GM23248 (cell line): Measurements from ENCODE around the gene C1QTNF6. TPM values are rescaled to one million over a fixed set of nuclear protein-coding genes. Genes with fewer than 3 reads are reported as not detected.

Experiments
- DNase-seq: peaks from one replicate; pipeline ENCODE4 v3.0.0-alpha.2; 2015
- H2AFZ ChIP-seq: fragments of 200-600 bp; sonication (generic); 2 replicates; pipeline ENCODE4 v1.6.1; 2016; ENCODE audit warnings: antibody characterized with exemption
- H3F3A ChIP-seq: fragments of 200-600 bp; sonication (generic); 2 replicates; pipeline ENCODE4 v1.6.1; 2016; ENCODE audit warnings: mild to moderate bottlenecking, antibody characterized with exemption, mixed run types; ENCODE audit not compliant: insufficient read depth
- H3K27ac ChIP-seq: fragments of 200-600 bp; sonication (generic); 2 replicates; pipeline ENCODE4 v1.5.1; 2016; ENCODE audit warnings: mild to moderate bottlenecking
- H3K27me3 ChIP-seq: fragments of 200-600 bp; sonication (generic); replicated peaks from 2 replicates; pipeline ENCODE4 v1.6.1; 2016; ENCODE audit warnings: mild to moderate bottlenecking; ENCODE audit not compliant: insufficient read depth
- H3K36me3 ChIP-seq: fragments of 200-600 bp; sonication (generic); 2 replicates; pipeline ENCODE4 v1.6.1; 2016; ENCODE audit warnings: low read depth, mild to moderate bottlenecking
- H3K4me1 ChIP-seq: fragments of 200-600 bp; sonication (generic); 2 replicates; pipeline ENCODE4 v1.6.1; 2016; ENCODE audit warnings: mild to moderate bottlenecking; ENCODE audit not compliant: insufficient read depth
- H3K4me2 ChIP-seq: fragments of 200-600 bp; sonication (generic); one replicate; pipeline ENCODE4 v1.6.1; 2016; ENCODE audit warnings: mild to moderate bottlenecking; ENCODE audit not compliant: unreplicated experiment
- H3K4me3 ChIP-seq: fragments of 200-600 bp; sonication (generic); 2 replicates; pipeline ENCODE4 v1.5.1; 2016; ENCODE audit warnings: mild to moderate bottlenecking
- H3K79me2 ChIP-seq: fragments of 200-600 bp; sonication (generic); 2 replicates; pipeline ENCODE4 v1.6.1; 2016; ENCODE audit warnings: mild to moderate bottlenecking; ENCODE audit not compliant: insufficient read depth
- H3K9ac ChIP-seq: fragments of 200-600 bp; sonication (generic); 2 replicates; pipeline ENCODE4 v1.6.1; 2016; ENCODE audit warnings: mild to moderate bottlenecking
- H3K9me2 ChIP-seq: fragments of 200-600 bp; sonication (generic); 2 replicates; pipeline ENCODE4 v1.6.1; 2016; ENCODE audit warnings: mixed run types, mild to moderate bottlenecking, moderate library complexity; ENCODE audit not compliant: insufficient read depth
- H3K9me3 ChIP-seq: fragments of 200-600 bp; sonication (generic); one replicate; pipeline ENCODE4 v1.6.1; 2017; ENCODE audit warnings: low read depth
- H4K20me1 ChIP-seq: fragments of 200-600 bp; sonication (generic); 2 replicates; pipeline ENCODE4 v1.6.0; 2016; ENCODE audit not compliant: insufficient read depth
- EZH2 ChIP-seq: fragments of 200-600 bp; sonication (generic); IDR thresholded peaks from 2 replicates; pipeline ENCODE4 v1.6.1; 2018; ENCODE audit warnings: antibody characterized with exemption, mild to moderate bottlenecking; ENCODE audit not compliant: insufficient read depth, poor library complexity, severe bottlenecking
- EZH2phosphoT487 ChIP-seq: fragments of 200-600 bp; sonication (generic); IDR thresholded peaks from 2 replicates; pipeline ENCODE4 v1.6.1; 2018; ENCODE audit warnings: antibody characterized with exemption, moderate library complexity, mild to moderate bottlenecking, low read depth; ENCODE audit not compliant: insufficient read depth
- WGBS, 2 experiments: methylation state at CpG; one replicate each; pipeline ENCODE4 v1.1.6; 2015 to 2017; ENCODE audit warnings: low lambda C conversion rate in 2 of 2, low coverage in 1 of 2; ENCODE audit errors: missing lambda C conversion rate in 2 of 2; 5-methylcytosine and 5-hydroxymethylcytosine counted together
- in situ Hi-C: fragments of 300-500 bp; cut with MboI; formaldehyde crosslinking; loops from 2 replicates; pipeline ENCODE4 v1.15.0; 2020
- polyA plus RNA-seq: library from polyadenylated mRNA; unstranded; fragments of >200 nt; fragmentation: Nextera tagmentation; extraction: Ambion mirVana; gene quantifications from 2 replicates; pipeline ENCODE4 v1.2.1, GENCODE V29; 2016
- total RNA-seq: library from RNA; depleted of rRNA; stranded (reverse); fragments of >200 nt; shearing (Covaris generic); gene quantifications from 2 replicates; pipeline ENCODE4 v1.2.3, GENCODE V29; 2014

C1QTNF6 gene
- total and polyA plus RNA-seq, 2 experiments from 2014 or later = 4.0 to 8.9 TPM

- Histone ChIP-seq H3K9me2 (no peaks in the 10 kb centered on the region), H3F3A (peaks cover 5% of the 10 kb centered on the region; the same call in 1 of the 2 replicates), H3K27me3 (no peaks in the 10 kb centered on the region), H3K4me3 (no peak overlapping the region), H3K4me2 (no peak overlapping the region), H3K9ac (no peak overlapping the region), H4K20me1 (no peaks in the 10 kb centered on the region), H3K79me2 (no peaks in the 10 kb centered on the region), H2AFZ (no peak overlapping the region), H3K4me1 (peaks cover 16% of the 10 kb centered on the region), H3K9me3 (no peaks in the 10 kb centered on the region), H3K36me3 (no peaks in the 10 kb centered on the region), H3K27ac (no peak overlapping the region)
- DNase-seq = no peak
- WGBS, 2 experiments = 89% methylated on average over 10 of the region's 10 CpGs
- TF ChIP-seq EZH2 = no peak
- no peak for TF ChIP-seq EZH2phosphoT487
- in situ Hi-C loops = no loop called here
Observed at GRCh38 chr22:37179126-37179470, 8.9 kb downstream of the C1QTNF6 start.

- WGBS, 2 experiments = 53 to 59% methylated on average over 17 of the region's 17 CpGs
- H3K9me3 ChIP-seq = no peaks in the 10 kb centered on the region
- H3K79me2 ChIP-seq = no peaks in the 10 kb centered on the region
- no peak overlapping the region for H3K4me3 ChIP-seq
- no peak overlapping the region for H3K27ac ChIP-seq
- H3F3A ChIP-seq = peaks cover 7% of the 10 kb centered on the region; the same call in 1 of the 2 replicates
- H3K27me3 ChIP-seq = no peaks in the 10 kb centered on the region
- TF ChIP-seq EZH2phosphoT487 (no peak), EZH2 (no peak)
- peak; percentile 11 for DNase-seq
- no peaks in the 10 kb centered on the region for H3K9me2 ChIP-seq
- no peaks in the 10 kb centered on the region for H4K20me1 ChIP-seq
- H3K4me2 ChIP-seq = no peak overlapping the region
- H2AFZ ChIP-seq = no peak overlapping the region
- H3K36me3 ChIP-seq = no peaks in the 10 kb centered on the region
- no peak overlapping the region for H3K9ac ChIP-seq
- peaks cover 16% of the 10 kb centered on the region for H3K4me1 ChIP-seq
- in situ Hi-C loops = no loop called here
Observed at GRCh38 chr22:37178350-37179125, 9.5 kb downstream of the C1QTNF6 start.

- no peaks in the 10 kb centered on the region for H3K36me3 ChIP-seq
- no peak overlapping the region for H3K4me3 ChIP-seq
- in situ Hi-C loops = no loop called here
- H3K9me3 ChIP-seq = no peaks in the 10 kb centered on the region
- no peak for TF ChIP-seq EZH2phosphoT487
- no peak for TF ChIP-seq EZH2
- H3K79me2 ChIP-seq = no peaks in the 10 kb centered on the region
- no peaks in the 10 kb centered on the region for H4K20me1 ChIP-seq
- H3K27me3 ChIP-seq = no peaks in the 10 kb centered on the region
- H3K4me2 ChIP-seq = no peak overlapping the region
- DNase-seq = no peak
- H3K9me2 ChIP-seq = no peaks in the 10 kb centered on the region
- H3F3A ChIP-seq = peaks cover 7% of the 10 kb centered on the region; the same call in 1 of the 2 replicates
- H3K27ac ChIP-seq = no peak overlapping the region
- H3K9ac ChIP-seq = no peak overlapping the region
- no peak overlapping the region for H2AFZ ChIP-seq
- peaks cover 16% of the 10 kb centered on the region for H3K4me1 ChIP-seq
- 97 to 99% methylated on average over 3 of the region's 3 CpGs for whole genome bisulfite sequencing, 2 experiments
Observed at GRCh38 chr22:37177755-37178154, 10.3 kb downstream of the C1QTNF6 start.

- Histone ChIP-seq H3K4me1 (peaks cover 16% of the 10 kb centered on the region), H3K27me3 (no peaks in the 10 kb centered on the region), H3K4me2 (peak overlapping the region; percentile 71), H3F3A (peaks cover 7% of the 10 kb centered on the region; the same call in 1 of the 2 replicates), H3K9me2 (no peaks in the 10 kb centered on the region), H3K36me3 (no peaks in the 10 kb centered on the region), H3K4me3 (no peak overlapping the region), H3K27ac (peak overlapping the region; percentile 61), H3K9ac (peak overlapping the region; percentile 72), H3K9me3 (no peaks in the 10 kb centered on the region), H3K79me2 (no peaks in the 10 kb centered on the region), H2AFZ (peak overlapping the region; percentile 80), H4K20me1 (no peaks in the 10 kb centered on the region)
- WGBS, 2 experiments = 22 to 48% methylated on average over 3 to 5 of the region's 5 CpGs
- DNase-seq = no peak
- no peak for TF ChIP-seq EZH2phosphoT487
- no peak for TF ChIP-seq EZH2
- in situ Hi-C loops = no loop called here
Observed at GRCh38 chr22:37177221-37177620, 10.8 kb downstream of the C1QTNF6 start.
